HG02759 (cell line): Measurements from ENCODE around the gene PCBP1.
A peak's percentile ranks its signal among the peaks of the same experiment; 100 is the strongest.
"Not testable (repeated sequence)": the region's sequence is repeated elsewhere in the genome, so short reads cannot be mapped to it uniquely, and the experiment has no call there.

ENCODE experiments used
- ATAC-seq: cut with Tn5 transposase; IDR thresholded peaks from one replicate; pipeline ENCODE4 v1.9.1; 2021; ENCODE audit warnings: mild to moderate bottlenecking, moderate library complexity; ENCODE audit not compliant: unreplicated experiment

PCBP1 gene

DNA sequence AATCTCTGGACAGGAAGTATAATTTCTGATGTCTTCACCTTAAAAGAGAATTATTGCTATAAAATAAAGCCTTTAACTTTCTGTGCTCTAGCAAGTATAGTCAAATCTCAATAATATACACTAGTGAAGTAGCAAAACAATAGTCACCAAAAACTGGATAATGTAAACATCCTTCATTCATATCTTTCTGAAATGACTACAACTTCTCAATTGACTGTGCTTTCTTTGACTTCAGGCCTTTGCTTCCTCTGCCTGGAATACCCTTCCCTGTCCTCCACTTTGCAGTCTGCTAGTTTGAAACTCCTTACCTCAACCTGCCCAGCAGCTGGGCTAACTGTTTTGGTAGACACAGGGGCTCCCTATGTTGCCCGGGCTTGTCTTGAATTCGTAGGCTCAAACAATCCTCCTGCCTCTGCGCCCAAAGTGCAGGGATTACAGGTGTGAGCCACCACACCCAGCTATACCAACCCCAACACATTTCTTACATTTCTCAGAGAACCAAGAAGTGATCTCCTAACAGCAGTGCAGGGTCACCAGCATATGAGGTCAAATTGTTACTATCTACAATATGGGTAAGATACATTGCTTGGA lies 6.6 kb upstream of the PCBP1 start:
- no peak for ATAC-seq

DNA sequence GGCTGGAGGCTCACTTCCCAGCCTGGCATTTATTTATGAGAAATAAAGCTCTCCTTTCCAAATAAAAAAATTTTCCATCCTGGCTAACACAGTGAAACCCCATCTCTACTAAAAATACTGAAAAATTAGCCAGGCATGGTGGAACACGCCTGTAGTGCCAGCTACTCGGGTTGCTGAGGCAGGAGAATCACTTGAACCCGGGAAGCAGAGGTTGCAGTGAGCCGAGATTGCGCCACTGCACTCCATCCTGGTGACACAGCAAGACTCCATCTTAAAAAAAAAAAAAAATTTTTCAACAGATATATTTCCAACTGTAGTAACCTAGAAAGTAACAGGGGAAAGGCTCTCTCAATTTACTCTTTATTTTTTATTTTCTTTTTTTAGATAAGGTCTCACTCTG lies 6.1 kb upstream of the PCBP1 start:
- no peak for ATAC-seq

DNA sequence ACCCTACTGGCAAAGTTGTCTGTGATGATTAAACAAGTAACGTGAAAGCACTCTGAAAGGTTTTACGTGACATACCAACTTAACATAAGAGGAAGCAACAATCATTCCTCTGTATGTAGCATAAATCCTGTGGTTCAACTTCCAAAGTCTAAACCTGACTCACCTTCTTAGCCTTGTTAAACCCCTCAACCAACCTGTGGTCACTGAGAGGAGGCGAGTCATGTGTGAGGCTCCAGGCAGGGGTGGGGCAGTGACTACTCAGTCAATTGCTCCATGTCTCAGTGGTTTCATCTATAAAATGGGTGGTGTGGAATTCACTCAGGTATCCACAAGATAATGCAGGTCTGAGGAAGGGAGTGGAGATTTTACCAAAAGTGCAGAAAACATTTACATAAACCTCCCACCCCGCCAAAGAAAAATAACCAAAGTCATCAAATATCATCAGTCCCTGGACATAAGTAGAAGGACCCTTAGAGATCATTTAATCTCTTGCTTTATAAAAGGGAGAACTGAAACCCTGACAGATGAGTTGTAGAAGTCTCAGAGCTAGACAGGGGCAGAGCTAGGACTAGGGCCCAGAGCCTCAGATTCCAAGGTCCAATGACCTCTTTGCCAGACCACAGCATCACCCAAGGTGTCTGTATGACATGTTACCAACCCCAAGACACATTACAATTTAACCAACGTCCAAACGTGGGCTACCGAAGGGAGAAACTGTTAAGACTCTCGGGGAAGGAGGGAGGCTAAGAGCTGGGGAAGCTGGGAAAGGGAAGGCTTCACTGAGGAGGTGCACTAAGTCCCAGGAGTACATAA lies 3.7 kb upstream of the PCBP1 start:
- ATAC-seq = peak; percentile 39

DNA sequence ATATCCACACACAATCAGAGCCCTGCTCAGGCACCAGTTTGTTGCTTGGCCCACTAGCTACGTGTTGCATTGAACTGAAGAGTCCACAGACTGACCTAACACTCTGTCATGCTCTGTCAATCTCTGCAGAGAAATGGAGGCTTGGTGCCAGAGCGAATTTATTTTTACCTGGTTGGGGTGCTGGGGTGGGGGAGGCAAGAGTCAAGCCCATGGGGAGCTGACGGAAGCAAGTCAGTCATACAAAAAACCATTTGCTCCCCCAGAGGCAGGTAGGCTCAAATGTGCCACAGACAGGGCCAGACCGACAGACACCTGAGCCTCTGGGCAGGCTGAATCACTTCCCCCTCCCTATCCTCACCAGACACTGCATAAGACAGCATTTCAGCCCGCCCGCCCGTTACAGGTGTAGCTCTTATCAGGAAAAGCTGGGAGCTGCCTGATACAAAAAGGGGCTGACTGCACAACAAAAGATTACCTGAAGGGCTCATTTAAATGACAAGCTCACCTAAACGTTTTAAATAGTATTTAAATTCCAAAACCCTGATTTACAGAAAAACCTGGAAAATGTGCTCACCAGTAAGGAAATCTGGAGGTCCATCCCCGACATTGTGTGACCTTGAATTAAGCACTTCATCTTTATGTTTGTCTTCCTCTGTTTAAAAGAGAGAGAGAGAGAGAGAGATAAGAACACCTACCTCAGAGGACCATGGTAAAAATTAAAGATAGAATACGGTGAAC lies 2.1 kb upstream of the PCBP1 start:
- ATAC-seq = no peak

DNA sequence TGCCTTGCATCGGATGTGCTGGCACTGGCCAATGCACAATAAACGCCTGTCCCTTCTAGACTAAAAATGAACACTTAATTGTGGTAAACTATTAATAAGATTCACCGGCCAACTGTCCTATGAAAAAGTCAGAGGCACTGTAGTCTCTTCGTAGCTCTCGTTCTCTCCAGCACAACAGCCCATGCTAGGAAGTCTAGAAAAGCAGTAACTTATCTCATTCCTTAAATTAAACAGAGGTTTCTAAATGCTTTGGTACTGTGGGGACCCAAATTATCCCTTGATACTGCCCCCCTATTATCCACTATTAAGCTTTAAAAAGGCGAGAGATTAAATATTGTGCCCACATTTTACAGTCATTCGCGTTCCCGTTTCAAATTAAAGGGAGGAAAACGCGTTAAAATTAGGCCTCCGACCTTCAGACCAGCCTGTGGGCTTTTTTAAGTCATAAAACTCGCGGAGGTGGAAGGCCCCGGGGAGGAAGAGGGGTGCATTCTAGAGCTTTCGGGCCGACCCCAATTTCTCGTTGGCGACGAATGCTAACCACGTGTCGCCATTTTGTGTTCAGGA lies 1.5 kb upstream of the PCBP1 start:
- ATAC-seq = no peak

DNA sequence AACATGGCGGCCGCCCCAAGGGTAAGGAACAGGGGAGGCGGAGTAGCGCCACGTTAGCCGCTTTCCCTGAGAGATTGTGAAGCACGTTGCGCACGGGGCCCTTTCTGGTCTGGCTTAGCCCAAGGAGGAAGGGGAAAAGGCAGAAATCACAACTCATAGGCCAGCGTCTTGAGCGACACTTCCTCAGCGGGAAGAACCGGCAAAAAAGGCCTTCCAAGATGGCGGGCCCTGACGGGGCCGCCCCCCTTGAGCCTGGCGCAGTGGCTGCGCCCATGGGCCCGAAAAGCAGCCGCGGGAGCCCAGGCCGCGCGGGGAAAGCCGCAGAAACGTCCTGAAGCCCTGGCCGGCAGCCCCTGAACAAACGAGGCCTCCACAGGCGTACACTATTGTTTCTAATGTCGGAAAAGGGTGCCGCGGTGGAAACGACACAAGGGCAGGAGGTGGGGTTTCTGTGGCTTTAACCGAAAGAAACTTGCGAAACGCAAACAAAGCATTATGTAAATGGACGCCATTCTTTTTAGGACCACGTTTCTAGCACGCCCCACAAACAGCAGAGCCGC lies 919 bp upstream of the PCBP1 start:
- peak; percentile 35 for ATAC-seq

DNA sequence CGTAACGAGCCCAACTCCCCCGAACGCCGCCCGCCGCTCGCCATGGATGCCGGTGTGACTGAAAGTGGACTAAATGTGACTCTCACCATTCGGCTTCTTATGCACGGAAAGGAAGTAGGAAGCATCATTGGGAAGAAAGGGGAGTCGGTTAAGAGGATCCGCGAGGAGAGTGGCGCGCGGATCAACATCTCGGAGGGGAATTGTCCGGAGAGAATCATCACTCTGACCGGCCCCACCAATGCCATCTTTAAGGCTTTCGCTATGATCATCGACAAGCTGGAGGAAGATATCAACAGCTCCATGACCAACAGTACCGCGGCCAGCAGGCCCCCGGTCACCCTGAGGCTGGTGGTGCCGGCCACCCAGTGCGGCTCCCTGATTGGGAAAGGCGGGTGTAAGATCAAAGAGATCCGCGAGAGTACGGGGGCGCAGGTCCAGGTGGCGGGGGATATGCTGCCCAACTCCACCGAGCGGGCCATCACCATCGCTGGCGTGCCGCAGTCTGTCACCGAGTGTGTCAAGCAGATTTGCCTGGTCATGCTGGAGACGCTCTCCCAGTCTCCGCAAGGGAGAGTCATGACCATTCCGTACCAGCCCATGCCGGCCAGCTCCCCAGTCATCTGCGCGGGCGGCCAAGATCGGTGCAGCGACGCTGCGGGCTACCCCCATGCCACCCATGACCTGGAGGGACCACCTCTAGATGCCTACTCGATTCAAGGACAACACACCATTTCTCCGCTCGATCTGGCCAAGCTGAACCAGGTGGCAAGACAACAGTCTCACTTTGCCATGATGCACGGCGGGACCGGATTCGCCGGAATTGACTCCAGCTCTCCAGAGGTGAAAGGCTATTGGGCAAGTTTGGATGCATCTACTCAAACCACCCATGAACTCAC lies 673 bp downstream of the PCBP1 start:
- no peak for ATAC-seq

DNA sequence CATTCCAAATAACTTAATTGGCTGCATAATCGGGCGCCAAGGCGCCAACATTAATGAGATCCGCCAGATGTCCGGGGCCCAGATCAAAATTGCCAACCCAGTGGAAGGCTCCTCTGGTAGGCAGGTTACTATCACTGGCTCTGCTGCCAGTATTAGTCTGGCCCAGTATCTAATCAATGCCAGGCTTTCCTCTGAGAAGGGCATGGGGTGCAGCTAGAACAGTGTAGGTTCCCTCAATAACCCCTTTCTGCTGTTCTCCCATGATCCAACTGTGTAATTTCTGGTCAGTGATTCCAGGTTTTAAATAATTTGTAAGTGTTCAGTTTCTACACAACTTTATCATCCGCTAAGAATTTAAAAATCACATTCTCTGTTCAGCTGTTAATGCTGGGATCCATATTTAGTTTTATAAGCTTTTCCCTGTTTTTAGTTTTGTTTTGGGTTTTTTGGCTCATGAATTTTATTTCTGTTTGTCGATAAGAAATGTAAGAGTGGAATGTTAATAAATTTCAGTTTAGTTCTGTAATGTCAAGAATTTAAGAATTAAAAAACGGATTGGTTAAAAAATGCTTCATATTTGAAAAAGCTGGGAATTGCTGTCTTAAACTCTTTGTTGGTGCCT lies 1.4 kb downstream of the PCBP1 start:
- ATAC-seq = no peak

DNA sequence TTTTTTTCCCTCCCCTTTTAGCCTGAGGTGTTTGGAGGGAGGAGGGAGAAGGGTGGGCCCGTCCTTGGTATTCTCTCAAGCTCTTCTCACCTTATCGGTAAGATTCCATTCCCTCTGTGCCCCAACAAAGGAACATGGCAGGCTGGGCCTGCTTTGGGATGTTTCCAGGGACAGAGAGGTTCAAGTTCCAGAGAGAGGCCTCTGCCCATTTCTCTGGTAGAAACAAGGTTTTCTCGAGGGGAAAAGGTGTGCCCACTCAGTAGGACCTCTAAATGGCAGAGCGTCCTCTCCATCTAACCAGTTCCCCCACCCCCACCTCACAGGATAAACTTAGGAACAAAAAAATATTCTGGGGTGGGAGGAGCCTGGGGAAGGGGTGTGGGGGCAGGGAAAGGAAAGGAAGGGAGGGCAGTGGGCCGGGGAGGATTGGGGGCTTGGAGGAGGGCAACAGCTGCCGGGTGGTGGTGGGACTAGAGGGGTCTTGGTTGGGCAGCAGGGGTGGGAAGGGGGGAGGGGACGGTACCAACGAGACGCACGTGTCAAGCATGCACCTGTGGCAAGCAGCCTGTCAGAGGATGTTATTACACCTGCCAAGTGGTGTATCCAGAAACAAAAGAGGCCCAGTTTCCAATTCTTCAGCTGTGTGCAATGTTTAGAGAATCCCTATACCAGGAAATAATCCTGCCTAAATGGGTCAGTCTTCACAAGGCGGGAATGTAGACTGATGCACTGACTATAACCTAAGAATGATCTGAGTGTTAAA lies 2.1 kb downstream of the PCBP1 start:
- no peak for ATAC-seq

DNA sequence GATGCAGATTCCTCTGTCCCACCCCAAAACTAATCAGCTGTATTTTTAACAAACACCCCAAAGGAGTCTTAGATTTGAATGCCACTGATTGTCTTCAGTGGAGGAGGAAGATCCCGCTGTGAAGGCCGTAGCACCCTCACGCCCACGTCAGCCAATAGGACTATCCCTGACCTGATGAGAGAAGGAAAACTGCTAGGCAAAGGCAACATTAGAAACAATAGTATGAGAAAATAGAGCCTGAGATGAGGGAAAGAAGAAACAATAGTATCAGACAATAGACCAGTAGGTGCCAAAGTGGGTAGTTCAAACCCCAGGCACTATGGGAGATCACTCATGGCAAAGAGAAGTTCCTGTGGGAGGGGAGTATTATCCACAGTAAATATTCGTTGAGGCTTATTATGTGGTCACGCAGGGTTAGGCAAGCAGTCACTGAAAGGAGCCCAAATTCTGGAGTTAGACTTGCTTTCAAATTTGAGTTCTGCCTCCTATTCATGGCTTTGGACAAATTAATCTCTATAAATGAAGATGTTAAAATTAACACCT lies 2.8 kb downstream of the PCBP1 start:
- ATAC-seq = no peak

DNA sequence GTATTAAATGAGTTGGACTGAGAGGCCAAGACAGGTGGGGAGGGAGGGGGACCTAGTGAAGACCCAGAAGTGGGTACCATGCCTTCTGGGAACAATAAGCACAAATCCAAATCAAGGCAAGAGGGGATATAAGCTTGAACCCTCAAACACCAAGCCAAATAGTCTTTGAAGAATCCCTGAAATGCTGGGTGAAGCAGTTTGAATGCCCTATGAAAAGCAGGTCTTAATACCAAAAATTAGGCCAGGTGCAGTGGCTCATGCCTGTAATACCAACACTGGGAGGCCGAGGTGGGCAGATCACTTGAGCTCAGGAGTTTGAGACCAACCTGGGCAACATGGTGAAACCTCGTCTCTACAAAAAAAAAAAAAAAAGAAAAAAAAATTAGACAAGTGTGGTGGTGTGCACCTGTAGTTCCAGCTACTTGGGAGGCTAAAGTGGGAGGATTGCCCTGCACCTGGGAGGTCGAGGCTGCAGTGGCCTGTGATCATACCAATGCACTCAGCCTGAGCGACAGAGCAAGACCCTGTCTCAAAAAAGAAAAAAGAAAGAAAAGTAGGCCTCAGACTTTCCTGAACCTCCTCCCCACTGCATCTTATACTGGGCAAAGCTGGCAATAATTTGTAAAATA lies 3.5 kb downstream of the PCBP1 start:
- no peak for ATAC-seq

DNA sequence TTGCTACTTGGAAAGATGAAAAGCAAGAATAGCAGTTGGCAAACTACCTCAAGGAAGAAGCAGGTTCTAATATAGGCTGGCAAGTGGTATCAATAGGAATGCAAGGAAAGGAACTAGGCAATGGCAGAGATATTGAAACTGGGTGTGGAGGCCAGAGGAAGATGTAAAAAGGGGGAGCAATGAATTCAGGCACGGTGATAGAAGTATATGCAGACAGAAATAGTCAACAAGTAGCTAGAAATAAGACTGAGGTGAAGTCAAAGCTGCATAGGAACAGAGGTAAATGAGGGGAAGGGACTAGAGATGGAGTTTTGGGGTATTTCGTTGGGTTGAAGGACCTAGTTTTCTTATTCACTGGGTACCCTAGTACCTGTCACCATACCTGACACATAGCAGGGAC lies 4.1 kb downstream of the PCBP1 start:
- ATAC-seq = no peak

DNA sequence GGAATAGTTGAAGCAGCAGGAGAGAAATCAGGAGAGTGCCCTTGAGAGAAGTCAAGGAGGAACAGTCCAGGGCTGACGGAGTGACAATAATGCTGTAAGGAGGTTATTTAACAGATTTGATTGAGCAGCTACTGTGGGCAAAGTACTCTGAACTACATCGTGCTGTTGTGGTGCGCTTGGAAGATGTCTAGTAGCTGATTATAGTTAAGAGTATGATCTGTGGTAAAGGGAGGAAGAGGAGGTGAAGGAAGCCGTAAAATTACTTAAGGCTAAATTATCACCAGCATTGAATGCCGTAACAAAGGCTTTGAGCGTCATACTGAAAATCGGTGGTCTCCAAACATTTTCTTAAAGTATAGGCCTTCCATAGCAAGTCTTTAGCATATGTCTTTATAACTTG lies 4.5 kb downstream of the PCBP1 start:
- no peak for ATAC-seq

DNA sequence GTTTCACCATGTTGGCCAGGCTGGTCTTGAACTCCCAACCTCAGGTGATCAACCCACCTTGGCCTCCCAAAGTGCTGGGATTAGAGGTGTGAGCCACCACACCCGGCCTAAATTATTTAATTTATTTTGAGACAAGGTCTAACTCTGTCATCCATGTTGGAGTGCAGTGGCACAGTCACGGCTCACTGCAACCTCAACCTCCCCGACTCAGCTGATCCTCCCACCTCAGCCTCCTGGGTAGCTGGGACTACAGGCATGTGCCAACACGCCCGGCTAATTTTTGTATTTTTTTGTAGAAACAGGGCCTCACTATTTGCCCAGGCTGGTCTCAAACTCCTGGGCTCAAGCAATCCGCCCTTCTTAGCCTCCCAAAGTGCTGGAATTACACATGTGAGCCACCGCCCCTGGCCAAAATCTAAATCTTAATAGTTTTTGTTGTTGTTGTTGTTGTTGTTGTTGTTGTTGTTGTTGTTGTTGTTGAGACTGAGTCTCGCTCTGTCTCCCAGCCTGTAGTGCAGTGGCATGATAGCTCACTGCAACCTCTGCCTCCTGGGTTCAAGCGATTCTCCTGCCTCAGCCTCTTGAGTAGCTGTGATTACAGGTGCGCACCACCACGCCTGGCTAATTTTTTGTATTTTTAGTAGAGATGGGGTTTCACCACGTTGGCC lies 5.4 kb downstream of the PCBP1 start:
- not testable (repeated sequence) for ATAC-seq

DNA sequence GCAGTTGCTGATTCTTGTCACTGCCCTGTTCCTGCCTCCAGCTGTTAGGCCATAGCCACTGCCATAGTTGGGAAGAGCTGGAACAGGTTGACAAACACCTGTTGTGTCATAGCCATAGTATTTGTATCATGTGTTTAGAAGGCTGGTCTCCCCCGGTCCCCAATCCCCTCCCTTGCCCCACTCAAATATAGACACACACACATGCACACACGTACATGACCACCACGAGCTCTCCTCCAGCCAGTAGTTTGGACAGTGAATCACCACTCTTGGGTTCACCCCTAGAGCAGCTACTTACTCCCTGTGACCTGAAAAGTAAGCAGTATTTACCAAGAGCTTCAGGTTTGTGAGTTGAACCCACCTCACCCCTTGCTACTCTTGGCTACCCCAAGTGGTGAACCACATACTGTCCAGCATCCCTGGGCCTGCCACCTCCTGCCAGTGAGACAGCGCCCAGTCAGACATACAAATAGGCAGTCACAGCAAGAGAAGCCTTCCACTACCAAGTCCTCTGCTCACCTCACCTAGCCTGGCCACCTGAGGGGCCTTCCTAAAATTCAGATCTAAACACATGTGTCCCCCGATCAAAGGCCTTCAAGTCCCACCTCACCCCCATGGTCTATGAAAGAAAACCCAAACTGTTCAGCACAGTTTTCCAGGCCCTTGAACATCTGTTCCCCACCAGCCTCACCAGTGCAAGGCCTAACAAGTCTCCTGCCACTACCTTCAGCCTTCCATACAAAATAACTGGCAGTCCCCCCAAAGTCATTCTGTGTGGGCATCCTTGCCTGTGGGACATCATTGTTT lies 7.1 kb downstream of the PCBP1 start:
- ATAC-seq = no peak

DNA sequence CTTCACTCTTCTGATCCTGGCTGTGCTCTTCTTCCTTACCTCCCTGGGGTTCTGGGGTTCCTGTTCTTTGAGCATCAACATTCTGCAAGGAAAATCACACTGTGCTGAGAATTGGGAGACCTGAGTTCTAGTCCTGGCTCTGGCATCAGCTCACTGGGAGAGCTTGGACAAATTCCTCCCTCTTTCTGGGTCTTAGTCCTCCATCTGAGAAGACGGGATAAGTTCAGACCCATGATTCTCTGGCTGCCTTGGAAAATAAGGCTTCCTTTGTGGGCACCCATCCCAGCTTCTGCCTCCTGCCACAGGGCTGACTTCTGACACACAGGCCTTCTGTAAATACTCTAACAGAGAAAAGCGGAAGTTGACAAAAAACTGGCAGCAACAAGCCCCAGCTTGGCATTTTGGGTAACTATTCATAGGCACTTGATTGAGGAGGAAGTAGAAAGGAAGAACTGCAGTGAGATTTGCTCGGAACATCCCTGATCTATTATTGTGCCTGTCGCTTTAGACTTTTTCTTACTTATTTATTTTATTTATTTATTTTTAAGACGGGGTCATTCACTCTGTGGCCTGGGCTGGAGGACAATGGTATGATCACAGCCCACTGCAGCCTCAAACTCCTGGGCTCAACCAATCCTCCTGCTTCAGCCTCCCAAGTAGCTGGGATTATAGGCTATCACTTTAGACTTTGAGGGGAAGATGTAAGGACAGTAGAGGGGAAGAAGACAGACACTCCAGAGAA lies 7.9 kb downstream of the PCBP1 start:
- ATAC-seq = peak; percentile 68
